Iris pigment epithelial cell (primary cell): Measurements from ENCODE around the gene NSA2.

ENCODE experiments used
- DNase-seq: peaks from one replicate; pipeline ENCODE4 v3.0.0-alpha.2; 2011; ENCODE audit warnings: low read depth

Gene NSA2

DNA sequence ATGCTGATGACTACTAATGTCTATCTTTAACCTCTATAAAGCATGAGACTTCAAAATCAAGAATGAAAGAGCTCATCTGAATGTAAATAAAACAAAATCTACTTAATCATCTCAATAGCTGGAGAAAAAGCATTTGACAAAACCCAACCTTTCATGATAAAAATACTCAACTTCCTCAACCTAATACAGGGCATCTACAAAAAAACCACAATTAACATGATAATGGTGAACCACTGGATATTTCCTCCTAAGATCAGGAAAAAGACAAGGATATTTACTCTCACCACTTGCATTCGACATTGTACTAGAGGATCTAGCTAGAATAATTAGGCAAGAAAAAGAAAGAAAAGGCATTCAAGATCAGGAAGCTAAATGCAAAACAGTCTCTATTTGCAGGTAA lies 49.8 kb downstream of the NSA2 start:
- no peak for DNase-seq

DNA sequence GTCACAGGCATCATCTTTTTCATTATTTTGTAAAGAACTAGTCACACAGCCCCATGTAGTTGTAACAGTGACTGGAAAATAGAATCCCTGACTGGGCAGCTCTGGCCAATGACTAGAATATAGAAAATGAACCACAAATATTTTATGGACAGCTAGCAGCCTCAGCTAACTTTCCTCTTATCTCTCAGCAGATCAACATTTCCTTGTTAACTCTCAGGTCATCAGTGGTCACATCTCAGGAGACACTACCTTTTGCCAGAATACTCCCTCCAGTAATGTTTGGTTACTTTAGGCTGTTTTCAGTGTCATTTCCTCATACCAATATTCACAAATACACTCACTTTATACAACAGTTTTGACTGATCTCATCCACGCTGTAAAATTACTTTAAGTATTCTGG lies 55.2 kb downstream of the NSA2 start:
- no peak for DNase-seq

DNA sequence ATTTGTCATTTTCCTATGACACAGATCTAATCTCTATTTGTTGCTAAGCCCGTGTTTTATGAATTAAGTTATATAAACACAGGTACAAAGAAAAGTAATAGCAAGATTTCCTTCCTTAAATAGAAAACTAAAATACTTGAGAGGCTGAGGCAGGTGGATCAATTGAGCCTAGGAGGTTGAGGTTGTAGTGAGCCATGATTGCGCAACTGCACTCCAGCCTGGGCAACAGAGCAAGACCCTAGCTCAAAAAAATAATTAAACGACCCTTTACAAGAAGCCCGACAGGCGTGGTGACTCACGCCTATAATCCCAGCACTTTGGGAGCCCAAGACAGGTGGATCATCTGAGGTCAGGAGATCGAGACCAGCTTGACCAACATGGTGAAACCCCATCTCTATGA lies 62.4 kb downstream of the NSA2 start:
- DNase-seq, result no peak
